CD4-positive, alpha-beta T cell treated with Interleukin-6 at 100 ng/mL for 8 hours (primary cell): Measurements from ENCODE around the gene PIH1D1.
"Not testable (repeated sequence)": the region's sequence is repeated elsewhere in the genome, so short reads cannot be mapped to it uniquely, and the experiment has no call there.

Source experiments
- DNase-seq: peaks from one replicate; pipeline ENCODE4 v3.0.0-alpha.2; 2020; ENCODE audit warnings: mixed read lengths, low spot score

PIH1D1 gene

GRCh38 chr19:49455773-49456172 is 4.2 kb upstream of the PIH1D1 start:
- no peak for DNase-seq

GRCh38 chr19:49453757-49454240 is 2.2 kb upstream of the PIH1D1 start:
- no peak for DNase-seq

GRCh38 chr19:49453013-49453756 is 1.6 kb upstream of the PIH1D1 start, which contains the start of gene ALDH16A1:
Gene ALDH16A1, plus strand, starts transcription at chr19:49453225. Its CDS starts 107 bp downstream, at chr19:49453332.
- DNase-seq = peak; percentile 98

- no peak for DNase-seq
Measured at GRCh38 chr19:49450405-49450804, 1.2 kb downstream of the PIH1D1 start.

DNA sequence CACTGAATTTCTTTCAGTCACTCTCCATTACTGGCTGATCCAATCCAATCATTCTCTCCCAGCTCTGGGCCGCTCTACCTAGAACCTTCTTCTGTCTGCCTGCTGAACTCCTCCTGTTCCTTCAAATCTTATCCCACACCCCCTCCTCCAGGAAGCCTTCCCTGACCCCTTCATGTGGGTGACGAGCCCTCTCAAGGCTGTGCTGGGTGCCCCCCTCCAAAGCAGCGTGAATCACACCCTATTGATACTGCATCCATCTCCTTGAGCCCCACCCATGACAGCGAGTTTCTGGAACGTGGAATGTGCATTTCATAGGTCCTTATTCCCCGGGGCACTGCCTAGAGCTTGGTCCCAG is 3.2 kb downstream of the PIH1D1 start:
- DNase-seq = no peak

- no peak for DNase-seq
Measured at GRCh38 chr19:49447485-49448431, 3.9 kb downstream of the PIH1D1 start.

- DNase-seq = no peak
Measured at GRCh38 chr19:49445997-49446396, 5.6 kb downstream of the PIH1D1 start.

GRCh38 chr19:49444100-49444700 is 7.4 kb downstream of the PIH1D1 start:
- DNase-seq = not testable (repeated sequence)

- DNase-seq = peak; percentile 92
Measured at GRCh38 chr19:49443366-49444099, 8.1 kb downstream of the PIH1D1 start.

- DNase-seq = peak; percentile 24
Measured at GRCh38 chr19:49442771-49443365, 8.7 kb downstream of the PIH1D1 start.

DNA sequence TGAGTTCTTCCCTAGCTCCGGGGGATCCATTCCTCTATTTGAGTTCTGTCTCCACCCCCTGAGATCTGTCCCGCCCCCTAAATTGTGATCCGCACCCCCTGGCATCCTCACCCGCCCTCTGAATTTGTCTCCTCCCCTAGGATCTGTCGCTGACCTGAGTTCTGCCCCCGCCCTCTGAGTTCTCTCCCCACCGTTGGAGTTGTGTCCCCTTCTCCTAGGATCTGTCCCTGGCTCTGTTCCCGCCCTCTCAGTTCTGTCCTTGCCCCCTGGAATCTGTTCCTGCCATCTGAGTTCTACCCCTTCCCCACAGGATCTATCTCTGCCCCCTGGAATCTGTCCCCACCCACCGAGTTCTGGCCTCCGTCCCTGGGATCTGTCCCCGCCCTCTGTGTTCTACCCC is 9.3 kb downstream of the PIH1D1 start:
- DNase-seq = no peak

- no peak for DNase-seq
Measured at GRCh38 chr19:49441960-49442350, 9.7 kb downstream of the PIH1D1 start.

DNA sequence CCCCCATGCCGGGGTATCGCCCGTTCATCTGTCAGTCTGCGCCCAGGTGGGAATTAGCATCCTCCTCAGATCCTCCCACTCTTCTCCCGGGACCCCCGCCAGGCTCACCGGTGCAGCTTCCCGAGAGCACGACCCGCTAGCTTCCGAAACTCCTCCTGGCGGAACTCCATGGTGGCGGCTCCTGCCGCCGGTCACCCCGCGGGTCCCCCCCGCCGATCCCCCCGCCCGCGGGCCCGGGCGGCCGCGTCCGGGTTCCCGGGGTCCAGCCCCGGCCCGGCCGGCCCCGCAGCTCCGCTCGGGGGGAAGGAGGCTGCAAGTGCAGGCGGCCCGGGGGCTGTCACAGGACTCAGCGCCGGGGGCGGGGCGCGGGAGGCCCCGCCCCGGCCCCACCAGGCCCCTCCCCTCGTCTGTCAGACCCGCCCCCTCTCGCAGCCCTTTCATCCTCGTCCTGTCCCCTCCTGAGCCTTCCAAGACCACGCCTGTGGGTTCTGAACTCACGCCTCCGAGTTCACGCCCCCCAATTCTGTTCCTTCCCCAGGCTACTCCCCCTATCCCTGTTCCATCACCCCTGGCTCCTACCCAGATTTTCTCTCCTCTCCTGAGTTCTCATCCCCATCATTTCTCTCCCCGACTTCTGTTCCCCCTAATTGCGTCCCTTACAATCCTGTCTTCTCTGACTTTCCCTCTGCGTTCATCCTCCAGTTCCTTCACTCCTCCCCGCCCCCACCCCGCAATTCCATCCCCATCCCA is 10.2 kb downstream of the PIH1D1 start, which contains the start of gene SLC17A7:
SLC17A7 (minus strand) TSS at position 318 of the 750 bp plus-strand sequence; CDS start at position 170, 148 bp downstream.
- peak; percentile 8 for DNase-seq

DNA sequence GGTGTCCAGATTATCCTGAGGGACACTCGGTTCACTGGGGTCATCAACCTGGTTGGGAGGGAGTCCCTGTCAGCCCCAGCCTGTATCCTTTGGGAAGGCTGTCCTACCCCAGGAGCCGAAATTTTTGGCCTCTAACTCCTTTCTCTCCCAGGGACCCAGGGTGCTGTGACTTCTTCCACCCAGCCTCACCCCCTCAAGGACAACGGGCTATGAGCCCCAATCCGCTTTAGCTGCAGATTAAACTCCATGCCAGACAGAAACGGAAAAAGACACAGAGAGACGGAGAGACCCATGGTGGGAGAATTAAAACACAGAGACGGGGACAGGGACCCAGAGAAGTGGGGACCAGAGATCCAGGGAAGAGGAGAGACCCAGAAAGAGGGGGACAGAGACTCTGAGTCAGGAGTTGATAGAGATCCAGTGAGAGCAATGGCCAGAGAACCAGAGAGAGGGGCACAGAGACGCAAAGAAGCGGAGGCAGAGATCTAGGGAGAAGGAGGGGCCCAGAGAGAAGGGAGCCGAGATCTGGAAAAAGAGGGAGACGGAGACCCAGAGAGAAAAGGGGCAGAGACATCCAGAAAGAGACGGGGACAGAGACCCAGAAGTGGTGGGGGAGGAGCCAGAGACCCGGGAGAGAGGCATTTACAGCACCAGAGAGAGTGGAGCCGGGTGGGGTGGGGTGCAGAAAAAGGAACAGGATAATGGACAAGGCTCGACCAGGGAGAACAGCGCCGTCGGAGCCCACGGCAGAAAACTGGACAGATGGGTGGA is 11.0 kb downstream of the PIH1D1 start:
- no peak for DNase-seq

DNA sequence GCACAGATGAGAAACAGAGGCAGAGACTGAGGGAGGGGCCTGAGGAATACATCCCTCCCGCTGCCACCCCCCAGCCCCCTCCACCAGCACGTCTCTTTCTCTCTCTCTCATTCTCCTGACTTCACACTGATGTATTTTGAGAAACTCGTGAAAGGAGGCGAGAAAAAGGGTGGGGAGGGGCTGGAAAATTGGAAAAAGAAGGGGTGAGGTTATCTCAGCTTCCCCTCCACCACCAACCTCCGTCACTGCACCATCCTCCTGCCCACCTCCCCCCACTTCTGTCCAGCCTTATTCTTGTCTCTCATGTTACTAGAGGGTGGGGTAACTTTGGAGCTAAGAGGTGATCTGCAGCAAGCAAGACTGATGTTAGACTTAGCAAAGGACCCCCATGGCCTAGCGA is 11.8 kb downstream of the PIH1D1 start:
- DNase-seq = no peak

DNA sequence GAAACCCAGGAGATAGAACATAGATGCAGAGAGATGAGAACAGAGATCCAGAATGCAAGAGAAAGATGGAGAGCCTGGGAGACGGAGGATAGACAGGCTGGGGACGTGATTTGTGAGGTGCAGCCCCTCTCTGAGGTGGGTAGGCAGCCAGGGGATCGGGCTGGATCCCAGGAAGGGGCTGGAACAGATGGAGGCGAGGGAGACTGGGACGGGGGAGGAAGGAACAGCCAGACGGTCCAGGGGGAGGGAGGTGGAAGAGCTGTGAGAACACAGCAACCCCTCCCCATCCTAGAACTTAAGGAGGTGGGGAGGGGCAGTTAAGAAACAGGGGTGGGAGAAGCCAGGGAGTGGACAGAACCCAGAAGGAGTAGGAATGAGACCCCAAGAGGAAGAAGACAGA is 13.4 kb downstream of the PIH1D1 start:
- DNase-seq = no peak

DNA sequence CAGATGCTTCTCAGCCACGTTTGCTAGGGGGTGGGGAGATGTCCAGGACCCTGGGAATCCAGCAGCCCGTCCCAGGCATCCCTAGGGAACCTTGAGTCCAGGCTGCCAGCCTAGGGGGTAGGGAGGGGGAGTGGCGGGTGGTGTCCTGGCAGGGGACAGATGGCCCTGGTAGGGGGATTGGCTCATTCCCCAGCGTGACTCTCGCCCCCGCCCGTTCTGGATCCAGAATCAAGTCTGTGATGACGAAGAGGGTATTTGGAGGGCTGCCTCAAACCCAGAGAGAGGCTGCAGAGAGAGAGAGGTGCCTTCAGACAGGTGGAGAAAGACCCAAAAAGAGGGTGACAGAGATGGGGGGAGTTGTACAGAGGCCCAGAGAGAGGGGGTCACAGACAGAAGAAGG is 14.4 kb downstream of the PIH1D1 start:
- no peak for DNase-seq

GRCh38 chr19:49436381-49437017 is 15.1 kb downstream of the PIH1D1 start:
- peak; percentile 15 for DNase-seq

DNA sequence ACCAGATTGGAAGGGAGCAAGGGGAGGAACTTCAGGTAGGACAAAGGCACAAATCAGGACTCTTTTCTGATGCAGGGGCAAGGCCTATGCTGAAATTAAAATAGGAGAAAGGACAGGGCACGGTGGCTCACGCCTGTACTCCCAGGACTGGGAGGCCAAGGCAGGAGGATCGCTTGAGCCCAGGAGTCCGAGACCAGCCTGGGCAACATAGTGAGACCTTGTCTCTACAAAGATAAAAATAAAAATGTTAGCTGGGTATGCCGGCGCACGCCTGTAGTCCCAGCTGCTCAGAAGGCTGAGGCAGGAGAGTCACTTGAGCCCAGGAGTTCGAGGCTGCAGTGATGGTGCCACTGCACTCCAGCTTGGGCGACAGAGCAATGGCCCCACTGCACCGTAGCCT is 15.9 kb downstream of the PIH1D1 start:
- no peak for DNase-seq
